Measurements from ENCODE around the gene CR1. TPM values are rescaled to one million over a fixed set of nuclear protein-coding genes. Genes with fewer than 3 reads are reported as not detected.
"Not testable (repeated sequence)": the region's sequence is repeated elsewhere in the genome, so short reads cannot be mapped to it uniquely, and the experiment has no call there.

Gene CR1
- total RNA-seq, 1 experiment from 2014 or later, result not detected

GRCh38 chr1:207631137-207631536, 135.2 kb downstream of the CR1 start:
- H3K4me1 ChIP-seq (ENCODE audit: control insufficient read depth, insufficient read depth, low read length), result no peaks in the 10 kb centered on the region
- POLR2A ChIA-PET, result no interaction called here
- H3K27me3 ChIP-seq (ENCODE audit: control insufficient read depth, insufficient read depth, low read length), result no peaks in the 10 kb centered on the region; the same call in 1 of the 2 replicates
- intact Hi-C loops (cut with micrococcal nuclease; ENCODE audit: unreplicated experiment) (no loop called here), in situ Hi-C loops (cut with HindIII; ENCODE audit: low pct_unique_long_range_greater_than_20kb, low sequenced_read_pairs) (no loop called here)
- ATAC-seq (no peak), DNase-seq (ENCODE audit: low read depth, low spot score) (no peak)
- CTCF ChIA-PET, result no interaction called here
- no peak for TF ChIP-seq REST (IDR thresholded peaks at IDR 0.05; ENCODE audit: insufficient read depth in 1 of 2, low read depth in 2 of 2, low read length in 1 of 2)
- no peak for TF ChIP-seq CTCF (IDR thresholded peaks at IDR 0.05)
- TF ChIP-seq POLR2AphosphoS5 (IDR thresholded peaks at IDR 0.05; ENCODE audit: low read depth, low read length), result no peak
- no peak for TF ChIP-seq TCF7L2 (IDR thresholded peaks at IDR 0.05; ENCODE audit: low read depth, low read length)
- no peak for TF ChIP-seq SIN3A (IDR thresholded peaks at IDR 0.05; ENCODE audit: borderline replicate concordance, insufficient read depth, low read depth, low read length)
- no peaks in the 10 kb centered on the region for H3K36me3 ChIP-seq (ENCODE audit: control insufficient read depth, insufficient read depth, low read length)
- H3K4me3 ChIP-seq (ENCODE audit: low read depth in 2 of 2, low read length in 2 of 2), result no peak overlapping the region
- BruUV-seq (replicated peaks), result no TSS peak
- H3K9me3 ChIP-seq (ENCODE audit: control insufficient read depth, insufficient read depth, low read depth, low read length), result no peaks in the 10 kb centered on the region
- H3K27ac ChIP-seq (ENCODE audit: low read length), result no peak overlapping the region

- in situ Hi-C loops (cut with HindIII; ENCODE audit: low pct_unique_long_range_greater_than_20kb, low sequenced_read_pairs) (no loop called here), intact Hi-C loops (cut with micrococcal nuclease; ENCODE audit: unreplicated experiment) (no loop called here)
- no peak for ATAC-seq
- no TSS peak for BruUV-seq (replicated peaks)
- H3K27ac ChIP-seq (ENCODE audit: low read length), result no peak overlapping the region
- DNase-seq (ENCODE audit: low read depth, low spot score), result no peak
- H3K36me3 ChIP-seq (ENCODE audit: control insufficient read depth, insufficient read depth, low read length), result no peaks in the 10 kb centered on the region
- H3K4me1 ChIP-seq (ENCODE audit: control insufficient read depth, insufficient read depth, low read length), result no peaks in the 10 kb centered on the region
- H3K27me3 ChIP-seq (ENCODE audit: control insufficient read depth, insufficient read depth, low read length), result no peaks in the 10 kb centered on the region; the same call in 1 of the 2 replicates
- CTCF ChIA-PET, result no interaction called here
- no peak overlapping the region for H3K4me3 ChIP-seq (ENCODE audit: low read depth in 2 of 2, low read length in 2 of 2)
- POLR2A ChIA-PET, result no interaction called here
- TF ChIP-seq POLR2AphosphoS5 (IDR thresholded peaks at IDR 0.05; ENCODE audit: low read depth, low read length), result no peak
- no peak for TF ChIP-seq TCF7L2 (IDR thresholded peaks at IDR 0.05; ENCODE audit: low read depth, low read length)
- no peak for TF ChIP-seq REST (IDR thresholded peaks at IDR 0.05; ENCODE audit: insufficient read depth in 1 of 2, low read depth in 2 of 2, low read length in 1 of 2)
- TF ChIP-seq CTCF (IDR thresholded peaks at IDR 0.05), result no peak
- TF ChIP-seq SIN3A (IDR thresholded peaks at IDR 0.05; ENCODE audit: borderline replicate concordance, insufficient read depth, low read depth, low read length), result no peak
- H3K9me3 ChIP-seq (ENCODE audit: control insufficient read depth, insufficient read depth, low read depth, low read length), result no peaks in the 10 kb centered on the region
Measured at GRCh38 chr1:207633226-207633625, 137.3 kb downstream of the CR1 start.

- H3K36me3 ChIP-seq (ENCODE audit: control insufficient read depth, insufficient read depth, low read length); H3K27ac ChIP-seq (ENCODE audit: low read length); ATAC-seq; in situ Hi-C loops (cut with HindIII; ENCODE audit: low pct_unique_long_range_greater_than_20kb, low sequenced_read_pairs); H3K27me3 ChIP-seq (ENCODE audit: control insufficient read depth, insufficient read depth, low read length); intact Hi-C loops (cut with micrococcal nuclease; ENCODE audit: unreplicated experiment); POLR2A ChIA-PET; DNase-seq (ENCODE audit: low read depth, low spot score); H3K4me1 ChIP-seq (ENCODE audit: control insufficient read depth, insufficient read depth, low read length); H3K9me3 ChIP-seq (ENCODE audit: control insufficient read depth, insufficient read depth, low read depth, low read length); BruUV-seq (replicated peaks); CTCF ChIA-PET; H3K4me3 ChIP-seq (ENCODE audit: low read depth in 2 of 2, low read length in 2 of 2): not testable (repeated sequence)
Measured at GRCh38 chr1:207633699-207634289, 137.8 kb downstream of the CR1 start.
